HCT116 (cell line): ENCODE results near the gene KHSRP. TPM values are rescaled to one million over a fixed set of nuclear protein-coding genes. Genes with fewer than 3 reads are reported as not detected.

Source experiments
- ATAC-seq: fragments of 200-7000 bp; cut with Tn5 transposase; 2 replicates; pipeline ENCODE4 v1.9.1; 2020; ENCODE audit warnings: mild to moderate bottlenecking, moderate library complexity
- BruUV-seq: library from RNA; stranded (reverse); fragments of 400-500 nt; replicated peaks from 2 replicates; lab custom pipeline; 2021; lab: Mats Ljungman, UMichigan
- CTCF ChIA-PET: fragments of 300-600 bp; sonication (Branson Sonifier 250); formaldehyde crosslinking; loops from one replicate; lab custom pipeline; 2021; ENCODE audit warnings: antibody characterized with exemption; lab: Charles Lee
- POLR2A ChIA-PET: fragments of 300-600, 350-600 bp; sonication (Branson Sonifier 250); formaldehyde crosslinking; loops from one replicate; lab custom pipeline; 2021; ENCODE audit warnings: antibody characterized with exemption; lab: Charles Lee
- RAD21 ChIA-PET, 2 experiments: fragments of 300-600 bp; sonication (Branson Sonifier 250); formaldehyde crosslinking; loops; one replicate each; lab custom pipeline; 2023; ENCODE audit warnings: low total read pairs in 2 of 2; ENCODE audit not compliant: uncharacterized antibody in 2 of 2, unreplicated experiment in 2 of 2, low non-redundant PET in 1 of 2; lab: Charles Lee
- DNase-seq: peaks from one replicate; pipeline ENCODE4 v3.0.0-alpha.2; 2010; ENCODE audit warnings: low read depth, low spot score
- H2AFZ ChIP-seq: fragments of 200-600 bp; shearing (Covaris generic), sonication (generic); 2 replicates; pipeline ENCODE4 v1.6.1; 2017; ENCODE audit warnings: low read depth, mixed run types, mixed read lengths, antibody characterized with exemption, low read length; ENCODE audit not compliant: poor library complexity, severe bottlenecking
- H3K27ac ChIP-seq: 2 replicates; pipeline ENCODE4 v1.5.1; 2012; ENCODE audit warnings: low read depth, low read length
- H3K27me3 ChIP-seq: fragments of 200-600 bp; sonication (generic); 2 replicates; pipeline ENCODE4 v1.6.1; 2016; ENCODE audit warnings: mixed run types, low read length, mixed read lengths; ENCODE audit not compliant: insufficient read depth
- H3K36me3 ChIP-seq, 2 experiments: fragments of 200-500 bp in 1 of 2; fragments of 200-600 bp in 1 of 2; sonication (Bioruptor generic) in 1 of 2; sonication (generic) in 1 of 2; 2 replicates each; pipeline versions ENCODE4 v1.5.1 to v1.6.1; 2014 to 2016; ENCODE audit warnings: low read length in 2 of 2, inconsistent platforms in 1 of 2, mixed read lengths in 1 of 2, mixed run types in 1 of 2; ENCODE audit not compliant: insufficient read depth in 2 of 2, control insufficient read depth in 1 of 2
- H3K4me1 ChIP-seq, 2 experiments: fragments of 200-600 bp in 1 of 2; sonication (generic) in 1 of 2; 2 replicates each; pipeline versions ENCODE4 v1.5.1 to v1.6.1; 2012 to 2017; ENCODE audit warnings: low read length in 2 of 2, inconsistent platforms in 1 of 2, mild to moderate bottlenecking in 1 of 2, mixed read lengths in 1 of 2, mixed run types in 1 of 2, moderate library complexity in 1 of 2; ENCODE audit not compliant: insufficient read depth in 2 of 2, control insufficient read depth in 1 of 2
- H3K4me2 ChIP-seq: fragments of 200-600 bp; sonication (generic); 2 replicates; pipeline ENCODE4 v1.6.1; 2017; ENCODE audit warnings: mixed run types, low read length, mixed read lengths
- H3K4me3 ChIP-seq, 2 experiments: fragments of 200-600 bp in 1 of 2; sonication (generic) in 1 of 2; replicated peaks in 1 of 2; 2 replicates each; pipeline ENCODE4 v1.5.1; 2011 to 2016; ENCODE audit warnings: low read length in 2 of 2, control low read depth in 1 of 2, low read depth in 1 of 2, mild to moderate bottlenecking in 1 of 2, mixed read lengths in 1 of 2, mixed run types in 1 of 2
- H3K79me2 ChIP-seq: fragments of 200-600 bp; sonication (generic); 2 replicates; pipeline ENCODE4 v1.6.1; 2017; ENCODE audit warnings: mild to moderate bottlenecking, mixed run types, low read length, moderate library complexity, mixed read lengths; ENCODE audit not compliant: insufficient read depth
- H3K9ac ChIP-seq: fragments of 200-600 bp; sonication (generic); 2 replicates; pipeline ENCODE4 v1.6.1; 2016; ENCODE audit warnings: low read length, mixed read lengths
- H3K9me2 ChIP-seq: fragments of 200-600 bp; sonication (generic), shearing (Covaris generic); 2 replicates; pipeline ENCODE4 v1.6.1; 2017; ENCODE audit warnings: mixed run types, mild to moderate bottlenecking, moderate library complexity; ENCODE audit not compliant: insufficient read depth
- H3K9me3 ChIP-seq, 2 experiments: fragments of 200-500 bp in 1 of 2; fragments of 200-600 bp in 1 of 2; sonication (Bioruptor generic) in 1 of 2; sonication (generic) in 1 of 2; 2 replicates each; pipeline ENCODE4 v1.6.1; 2014 to 2017; ENCODE audit warnings: low read length in 2 of 2, mixed read lengths in 2 of 2, inconsistent platforms in 1 of 2, low read depth in 1 of 2, mild to moderate bottlenecking in 1 of 2, mixed run types in 1 of 2, moderate library complexity in 1 of 2; ENCODE audit not compliant: control insufficient read depth in 1 of 2, insufficient read depth in 1 of 2
- H4K20me1 ChIP-seq: fragments of 200-600 bp; sonication (generic), shearing (Covaris generic); 2 replicates; pipeline ENCODE4 v1.6.1; 2017; ENCODE audit warnings: mixed run types, mild to moderate bottlenecking, moderate library complexity; ENCODE audit not compliant: insufficient read depth
- ATF3 ChIP-seq: IDR thresholded peaks from 2 replicates; pipeline ENCODE4 v1.6.1; 2012
- CBX3 ChIP-seq: IDR thresholded peaks from 2 replicates; pipeline ENCODE4 v1.6.1; 2012; ENCODE audit warnings: low read depth
- CEBPB ChIP-seq: IDR thresholded peaks from 2 replicates; pipeline ENCODE4 v1.6.1; 2012; ENCODE audit warnings: low read depth
- CTCF ChIP-seq, 3 experiments: fragments of 200-600 bp in 1 of 3; sonication (generic) in 1 of 3; IDR thresholded peaks in 2 of 3; conservative IDR thresholded peaks in 1 of 3; 2 replicates each; pipeline ENCODE4 v1.5.1; 2012 to 2017; ENCODE audit warnings: low read depth in 2 of 3, low read length in 2 of 3, antibody characterized with exemption in 1 of 3, borderline replicate concordance in 1 of 3, control low read depth in 1 of 3, mild to moderate bottlenecking in 1 of 3, mixed read lengths in 1 of 3, mixed run types in 1 of 3, moderate library complexity in 1 of 3; ENCODE audit not compliant: insufficient read depth in 1 of 3
- EGR1 ChIP-seq: IDR thresholded peaks from 2 replicates; pipeline ENCODE4 v1.6.1; 2012; ENCODE audit warnings: low read depth
- EZH2 ChIP-seq: fragments of 200-600 bp; sonication (generic); IDR thresholded peaks from 2 replicates; pipeline ENCODE4 v1.6.1; 2017; ENCODE audit warnings: antibody characterized with exemption, mixed run types
- EZH2phosphoT487 ChIP-seq: fragments of 200-600 bp; IDR thresholded peaks from 2 replicates; pipeline ENCODE4 v1.6.1; 2018; ENCODE audit warnings: antibody characterized with exemption, borderline replicate concordance
- FOSL1 ChIP-seq: IDR thresholded peaks from 2 replicates; pipeline ENCODE4 v1.6.1; 2012; ENCODE audit warnings: low read depth
- JUND ChIP-seq: IDR thresholded peaks from 2 replicates; pipeline ENCODE4 v1.6.1; 2012
- POLR2A ChIP-seq: IDR thresholded peaks from 2 replicates; pipeline ENCODE4 v1.7.0; 2011; ENCODE audit warnings: borderline replicate concordance; ENCODE audit not compliant: insufficient read depth, insufficient read length; ENCODE audit errors: extremely low read depth
- POLR2AphosphoS5 ChIP-seq: IDR thresholded peaks from 2 replicates; pipeline ENCODE4 v1.6.1; 2011; ENCODE audit warnings: mild to moderate bottlenecking, low read depth, low read length, moderate library complexity
- REST ChIP-seq: IDR thresholded peaks from 2 replicates; pipeline ENCODE4 v1.6.1; 2012; ENCODE audit warnings: low read depth
- SP1 ChIP-seq: IDR thresholded peaks from 2 replicates; pipeline ENCODE4 v1.6.1; 2012; ENCODE audit warnings: low read depth
- SRF ChIP-seq: IDR thresholded peaks from 2 replicates; pipeline ENCODE4 v1.6.1; 2012; ENCODE audit warnings: low read depth
- TCF7L2 ChIP-seq: IDR thresholded peaks from 2 replicates; pipeline ENCODE4 v1.7.0; 2011; ENCODE audit warnings: borderline replicate concordance, inconsistent platforms; ENCODE audit not compliant: insufficient read depth, insufficient read length; ENCODE audit errors: extremely low read depth
- YY1 ChIP-seq: IDR thresholded peaks from 2 replicates; pipeline ENCODE4 v1.6.1; 2011; ENCODE audit warnings: low read length, low read depth, moderate library complexity, mild to moderate bottlenecking; ENCODE audit not compliant: insufficient replicate concordance; ENCODE audit errors: extremely low read depth
- intact Hi-C: fragments of 100-400 bp; cut with micrococcal nuclease; formaldehyde crosslinking; loops from 2 replicates; pipeline ENCODE4 v1.10.0; 2022
- total RNA-seq: library from RNA; stranded (reverse); gene quantifications from one replicate; pipeline ENCODE4 v1.2.1, GENCODE V29; 2021; ENCODE audit not compliant: unreplicated experiment
- TF ChIP-seq, protein P1 (sequence below): IDR thresholded peaks from 2 replicates; pipeline ENCODE4 v1.6.1; 2011; ENCODE audit warnings: mild to moderate bottlenecking, low read length, moderate library complexity; ENCODE audit not compliant: insufficient replicate concordance; ENCODE audit errors: extremely low read depth
- TF ChIP-seq, protein P2 (sequence below): IDR thresholded peaks from 2 replicates; pipeline ENCODE4 v1.6.1; 2012

KHSRP gene
- total RNA-seq, 1 experiment from 2014 or later = 553 TPM

DNA sequence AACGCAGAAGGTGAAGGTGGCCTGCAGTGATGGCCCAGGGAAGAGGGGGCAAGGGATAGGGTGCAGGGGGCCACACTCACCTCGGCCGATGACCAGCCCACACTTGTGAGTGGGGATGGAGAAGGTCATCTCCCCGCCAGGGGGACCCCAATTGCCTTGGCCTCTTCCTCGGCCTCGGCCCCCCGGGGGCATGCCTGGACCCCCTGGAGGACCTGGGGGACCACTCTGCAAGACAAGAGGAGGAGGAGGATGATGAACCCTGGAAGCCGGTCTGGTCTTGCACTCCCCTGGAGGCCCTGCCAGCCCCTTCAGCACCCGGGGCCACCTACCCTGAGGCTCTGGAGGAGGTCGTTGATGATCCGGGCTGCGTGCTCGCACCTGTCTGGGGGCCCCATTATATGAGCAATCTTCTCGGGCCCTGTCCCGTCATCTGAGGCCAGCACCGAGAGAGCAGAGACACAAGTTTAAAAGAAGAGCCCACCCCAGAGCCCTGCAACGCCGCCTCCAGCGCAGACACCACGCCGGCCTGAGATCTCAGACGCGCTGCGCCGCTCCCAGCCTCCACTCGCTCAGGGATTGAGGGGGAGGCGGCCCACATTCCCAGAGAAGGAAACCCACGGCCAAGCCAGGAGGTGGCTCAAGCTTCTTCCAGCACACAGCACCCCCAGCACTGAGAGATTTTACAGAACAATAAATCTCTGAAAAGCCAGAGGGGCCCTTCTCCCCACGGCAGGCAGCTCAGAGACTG lies 7.8 kb downstream of the KHSRP start:
- H3K9ac ChIP-seq = no peak overlapping the region
- H3K4me1 ChIP-seq = no peaks in the 10 kb centered on the region
- DNase-seq (no peak), ATAC-seq (no peak)
- no peak overlapping the region for H3K4me2 ChIP-seq
- peaks cover 67 to 69% of the 10 kb centered on the region in 2 experiments for H3K36me3 ChIP-seq
- ChIA-PET POLR2A (no interaction called here), RAD21 (no interaction called here), CTCF (interaction anchor here (1.0 kb wide), 1 partner anchor 9 kb away, joined by 3 read pairs; no protein-coding TSS in a partner anchor)
- H3K27me3 ChIP-seq = no peaks in the 10 kb centered on the region
- H3K9me2 ChIP-seq = no peaks in the 10 kb centered on the region
- peaks cover 17% of the 10 kb centered on the region; the same call in 1 of the 2 replicates for H4K20me1 ChIP-seq
- H3K79me2 ChIP-seq = peaks cover 54% of the 10 kb centered on the region
- no peak overlapping the region for H3K27ac ChIP-seq
- no TSS peak for BruUV-seq
- H3K9me3 ChIP-seq = no peaks in the 10 kb centered on the region
- TF ChIP-seq TCF7L2 = no peak
- no peak for TF ChIP-seq SRF
- no peak for TF ChIP-seq CEBPB
- TF ChIP-seq ATF3 = no peak
- TF ChIP-seq, protein P1, sequence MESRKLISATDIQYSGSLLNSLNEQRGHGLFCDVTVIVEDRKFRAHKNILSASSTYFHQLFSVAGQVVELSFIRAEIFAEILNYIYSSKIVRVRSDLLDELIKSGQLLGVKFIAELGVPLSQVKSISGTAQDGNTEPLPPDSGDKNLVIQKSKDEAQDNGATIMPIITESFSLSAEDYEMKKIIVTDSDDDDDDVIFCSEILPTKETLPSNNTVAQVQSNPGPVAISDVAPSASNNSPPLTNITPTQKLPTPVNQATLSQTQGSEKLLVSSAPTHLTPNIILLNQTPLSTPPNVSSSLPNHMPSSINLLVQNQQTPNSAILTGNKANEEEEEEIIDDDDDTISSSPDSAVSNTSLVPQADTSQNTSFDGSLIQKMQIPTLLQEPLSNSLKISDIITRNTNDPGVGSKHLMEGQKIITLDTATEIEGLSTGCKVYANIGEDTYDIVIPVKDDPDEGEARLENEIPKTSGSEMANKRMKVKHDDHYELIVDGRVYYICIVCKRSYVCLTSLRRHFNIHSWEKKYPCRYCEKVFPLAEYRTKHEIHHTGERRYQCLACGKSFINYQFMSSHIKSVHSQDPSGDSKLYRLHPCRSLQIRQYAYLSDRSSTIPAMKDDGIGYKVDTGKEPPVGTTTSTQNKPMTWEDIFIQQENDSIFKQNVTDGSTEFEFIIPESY = no peak
- TF ChIP-seq POLR2A = no peak
- TF ChIP-seq EZH2 = no peak
- no peak for TF ChIP-seq EGR1
- no peak for TF ChIP-seq EZH2phosphoT487
- TF ChIP-seq YY1 = no peak
- TF ChIP-seq JUND = no peak
- TF ChIP-seq FOSL1 = no peak
- no peak for TF ChIP-seq REST
- no peak for TF ChIP-seq SP1
- no peak for TF ChIP-seq CBX3
- TF ChIP-seq, protein P2, sequence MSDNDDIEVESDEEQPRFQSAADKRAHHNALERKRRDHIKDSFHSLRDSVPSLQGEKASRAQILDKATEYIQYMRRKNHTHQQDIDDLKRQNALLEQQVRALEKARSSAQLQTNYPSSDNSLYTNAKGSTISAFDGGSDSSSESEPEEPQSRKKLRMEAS = no peak
- TF ChIP-seq POLR2AphosphoS5 = no peak
- no peak for TF ChIP-seq CTCF (IDR thresholded peaks at IDR 0.05 in 2 of 3, conservative IDR thresholded peaks at IDR 0.05 in 1 of 3; ENCODE audit: borderline replicate concordance in 1 of 3, insufficient read depth in 1 of 3, low read depth in 2 of 3, low read length in 2 of 3)
- intact Hi-C loops = no loop called here
- no peak overlapping the region for H3K4me3 ChIP-seq
- H2AFZ ChIP-seq = no peak overlapping the region
